ENCODE data around the gene UQCC5.

Gene UQCC5

GRCh38 chr3:52503788-52504424 is 32.5 kb upstream of the UQCC5 start:
- no peak for DNase-seq

- no peak for DNase-seq
Observed at GRCh38 chr3:52504977-52505376, 31.4 kb upstream of the UQCC5 start.

GRCh38 chr3:52506266-52506966 is 30.0 kb upstream of the UQCC5 start:
- DNase-seq: no peak

GRCh38 chr3:52507359-52507758 is 29.0 kb upstream of the UQCC5 start:
- DNase-seq: no peak

- no peak for DNase-seq
Observed at GRCh38 chr3:52509753-52510328, 26.6 kb upstream of the UQCC5 start.

- no peak for DNase-seq
Observed at GRCh38 chr3:52511509-52511908, 24.9 kb upstream of the UQCC5 start.

GRCh38 chr3:52512105-52512504 is 24.3 kb upstream of the UQCC5 start:
- DNase-seq: no peak

- DNase-seq: no peak
Observed at GRCh38 chr3:52512727-52513126, 23.7 kb upstream of the UQCC5 start.

GRCh38 chr3:52513281-52513680 is 23.1 kb upstream of the UQCC5 start:
- no peak for DNase-seq

GRCh38 chr3:52514576-52514975 is 21.8 kb upstream of the UQCC5 start:
- no peak for DNase-seq

- no peak for DNase-seq
Observed at GRCh38 chr3:52515192-52515591, 21.2 kb upstream of the UQCC5 start.

- no peak for DNase-seq
Observed at GRCh38 chr3:52516509-52517195, 19.8 kb upstream of the UQCC5 start.

GRCh38 chr3:52517796-52518722 is 18.3 kb upstream of the UQCC5 start:
- no peak for DNase-seq

- peak in 1 of 56 donors; percentile 45 for DNase-seq
Observed at GRCh38 chr3:52518723-52519444, 17.5 kb upstream of the UQCC5 start.

GRCh38 chr3:52519445-52520140 is 16.8 kb upstream of the UQCC5 start:
- no peak for DNase-seq

GRCh38 chr3:52520141-52520667 is 16.2 kb upstream of the UQCC5 start:
- DNase-seq: no peak

GRCh38 chr3:52520716-52521487 is 15.5 kb upstream of the UQCC5 start:
- no peak for DNase-seq

GRCh38 chr3:52521488-52521824 is 14.9 kb upstream of the UQCC5 start:
- DNase-seq: no peak

All from nucleus accumbens (tissue), 56 donors.